Anterior cingulate cortex (tissue), 58 donors: ENCODE results near the gene KIF23.
A peak's percentile ranks its signal among the peaks of the same experiment; 100 is the strongest.

Source experiments
- DNase-seq, 58 donors: peaks; one replicate each; lab custom pipeline; 2025; lab: John Stamatoyannopoulos, UW

KIF23 gene

DNA sequence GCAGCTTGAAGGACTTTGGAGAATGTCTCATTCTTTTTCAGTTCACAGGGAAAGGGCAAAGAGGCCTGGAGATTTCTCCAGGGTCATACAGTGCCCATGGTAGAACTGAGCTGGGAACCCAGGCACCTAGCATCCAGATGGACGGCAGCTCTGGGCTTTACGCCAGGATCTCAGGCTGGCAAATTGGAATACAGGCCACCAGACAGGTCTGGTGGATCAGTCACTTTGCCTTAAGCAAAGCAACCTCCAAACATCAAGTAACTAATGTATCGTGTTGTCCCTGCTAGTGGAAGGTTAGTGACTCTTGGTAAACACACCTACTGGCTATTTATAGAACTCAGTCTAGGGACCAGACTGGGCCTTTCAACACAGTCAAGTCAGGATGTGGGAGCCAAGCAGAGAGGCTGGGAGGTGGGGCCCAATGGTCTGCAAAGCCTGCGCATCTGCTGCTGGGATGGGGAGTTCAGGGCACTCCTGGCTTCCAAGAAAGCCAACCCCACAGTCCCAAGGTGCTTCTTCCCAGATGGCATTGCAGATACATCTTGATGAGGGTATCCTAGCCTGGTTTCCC, 68.6 kb downstream of the KIF23 start:
- DNase-seq, result no peak

GRCh38 chr15:69484837-69485236, 70.7 kb downstream of the KIF23 start:
- DNase-seq, result no peak

- DNase-seq, result no peak
Measured at GRCh38 chr15:69486481-69487110, 72.4 kb downstream of the KIF23 start.

- peak in 15 of 58 donors; percentile 5 to 78 (median 18) for DNase-seq
Measured at GRCh38 chr15:69489073-69489571, 75.0 kb downstream of the KIF23 start.

DNA sequence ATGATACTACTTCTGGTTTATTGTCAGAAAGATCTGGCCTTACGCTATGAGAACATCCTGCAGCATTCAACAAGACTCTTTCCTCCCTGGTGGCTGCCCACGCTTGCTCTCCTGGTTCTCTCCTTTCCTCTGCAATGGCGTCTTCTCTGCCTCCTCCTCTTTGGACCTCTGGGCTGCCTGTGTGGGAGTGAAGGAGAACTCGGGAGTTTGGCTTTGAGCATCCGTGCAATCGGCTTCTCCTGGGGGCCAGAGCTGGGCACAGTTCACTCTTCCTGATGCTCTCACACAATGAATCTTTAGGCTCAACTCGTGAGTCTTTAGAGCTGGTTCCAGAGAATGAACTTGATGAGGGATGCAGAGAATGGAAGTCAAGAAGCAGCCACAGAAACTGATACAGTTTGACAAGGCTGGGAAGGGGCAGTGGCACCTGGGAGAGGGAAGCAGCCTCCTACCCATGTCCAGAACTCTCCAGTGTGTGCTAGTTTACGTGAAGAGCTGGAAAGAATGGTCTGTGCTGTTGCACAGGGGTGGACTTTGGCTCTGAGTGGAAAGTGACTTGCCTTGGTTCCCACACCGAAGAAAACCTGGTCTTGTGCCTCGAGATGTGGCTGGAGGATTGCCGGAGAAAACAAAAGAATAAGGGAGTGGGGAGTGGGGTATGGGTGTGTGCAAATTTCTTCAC, 76.3 kb downstream of the KIF23 start:
- peak in 8 of 58 donors; percentile 6 to 56 (median 42) for DNase-seq

- peak in 7 of 58 donors; percentile 9 to 56 (median 43) for DNase-seq
Measured at GRCh38 chr15:69491038-69491505, 76.9 kb downstream of the KIF23 start.

- DNase-seq, result no peak
Measured at GRCh38 chr15:69493406-69493805, 79.3 kb downstream of the KIF23 start.

- DNase-seq, result no peak
Measured at GRCh38 chr15:69496001-69496400, 81.9 kb downstream of the KIF23 start.

- DNase-seq, result no peak
Measured at GRCh38 chr15:69497076-69497475, 82.9 kb downstream of the KIF23 start.

DNA sequence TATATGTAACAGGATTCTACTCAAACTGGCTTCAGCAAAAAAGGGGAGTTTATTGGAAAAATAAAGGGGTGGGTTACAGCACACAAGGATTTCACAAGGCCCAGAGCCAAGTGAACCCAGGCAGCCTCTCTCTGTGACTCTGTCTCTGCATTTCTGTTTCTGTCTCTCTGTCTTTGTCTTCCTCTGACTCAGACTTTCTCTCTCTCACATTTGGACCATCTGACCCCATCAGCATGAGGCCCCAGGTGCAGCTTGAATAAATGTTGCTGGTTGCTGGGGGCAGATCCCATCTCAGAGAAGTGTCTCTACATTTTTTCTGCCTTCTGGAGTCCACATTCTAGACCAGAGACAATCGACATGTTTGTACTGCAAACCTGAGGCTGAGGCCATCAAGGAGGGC, 83.5 kb downstream of the KIF23 start:
- no peak for DNase-seq
